A673 (cell line): ENCODE measurements around the gene YRDC.

Experiments
- CTCF ChIP-seq: fragments of 300-800, 200-600 bp; sonication (generic); conservative IDR thresholded peaks from 2 replicates; pipeline ENCODE4 v1.5.1; 2017; ENCODE audit warnings: low read depth, mild to moderate bottlenecking, antibody characterized with exemption, low read length, moderate library complexity, mixed read lengths
- EZH2 ChIP-seq: fragments of 200-600 bp; sonication (generic); IDR thresholded peaks from 2 replicates; pipeline ENCODE4 v1.6.1; 2017; ENCODE audit warnings: borderline replicate concordance, low read depth, mild to moderate bottlenecking, mixed read lengths, antibody characterized with exemption, low read length; ENCODE audit not compliant: poor library complexity, severe bottlenecking

- TF ChIP-seq CTCF (no peak), EZH2 (no peak)
Observed at GRCh38 chr1:37844536-37844935, 36.5 kb upstream of the YRDC start.
